DMS153 treated with DMSO at 0.1 percent for 48 hours (cell line): Measurements from ENCODE around the gene DGKD.

ENCODE experiments used
- DNase-seq: peaks from one replicate; lab custom pipeline; 2025; ENCODE audit not compliant: unreplicated experiment; lab: John Stamatoyannopoulos, UW

Gene DGKD

DNA sequence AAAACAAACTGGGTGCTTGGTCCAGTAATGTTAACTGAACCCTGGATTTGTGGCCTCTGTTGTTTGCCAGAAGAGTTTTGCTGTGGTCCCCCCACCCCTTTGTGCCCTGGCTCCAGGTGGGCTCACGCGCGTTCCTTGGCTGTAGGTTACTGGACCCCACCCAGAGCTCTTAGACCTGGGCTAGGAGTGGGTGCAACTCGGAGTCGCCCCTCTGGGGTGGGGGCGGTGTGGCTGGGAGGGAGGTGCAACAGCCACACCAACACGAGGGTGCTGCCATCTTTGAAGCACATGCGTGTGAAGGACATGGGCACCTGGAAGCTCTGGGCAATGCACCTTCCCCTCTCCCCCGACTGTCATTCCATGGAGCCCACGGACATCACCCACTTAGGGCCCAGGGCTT is 119.6 kb downstream of the DGKD start:
- no peak for DNase-seq

DNA sequence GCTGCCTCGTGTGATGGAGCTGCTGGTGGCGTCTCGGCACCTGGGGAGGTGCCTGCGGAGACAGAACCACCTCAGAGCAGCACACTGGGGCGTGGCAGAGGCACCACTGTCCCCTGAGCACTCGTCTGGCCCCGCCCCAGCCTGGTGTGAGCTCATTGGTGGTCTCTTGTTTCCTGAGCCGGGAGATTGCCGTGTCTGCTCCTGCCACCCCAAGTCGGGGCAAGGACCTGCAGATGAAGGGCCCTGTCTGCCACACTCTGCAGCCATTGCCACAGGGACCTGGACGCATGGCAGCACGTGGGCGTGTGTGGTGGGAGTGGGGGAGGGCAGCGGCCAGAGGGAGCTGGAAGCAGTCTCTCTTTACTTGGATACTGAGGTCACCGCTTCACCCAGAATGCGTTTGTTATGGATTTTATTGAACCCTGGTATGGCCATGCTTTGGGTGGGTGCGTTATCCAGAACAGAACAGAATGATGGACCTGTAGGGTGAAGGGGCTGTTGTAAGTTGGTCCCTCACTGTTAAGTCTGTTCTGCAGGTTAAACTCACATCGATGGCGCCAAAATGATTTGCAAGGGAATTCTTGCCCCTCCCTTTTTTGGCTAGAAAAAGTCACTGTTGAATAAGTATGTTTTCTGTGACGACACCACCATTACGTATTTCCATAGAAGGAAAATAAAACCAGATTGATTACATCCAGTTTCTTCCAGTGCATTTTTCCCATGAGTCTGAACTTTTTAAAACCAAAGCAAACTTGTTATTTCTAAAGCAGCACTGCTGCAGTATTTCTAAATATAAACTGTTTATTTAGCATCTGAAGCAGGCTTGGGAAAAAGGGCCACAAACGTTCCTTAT is 120.2 kb downstream of the DGKD start:
- DNase-seq = no peak

DNA sequence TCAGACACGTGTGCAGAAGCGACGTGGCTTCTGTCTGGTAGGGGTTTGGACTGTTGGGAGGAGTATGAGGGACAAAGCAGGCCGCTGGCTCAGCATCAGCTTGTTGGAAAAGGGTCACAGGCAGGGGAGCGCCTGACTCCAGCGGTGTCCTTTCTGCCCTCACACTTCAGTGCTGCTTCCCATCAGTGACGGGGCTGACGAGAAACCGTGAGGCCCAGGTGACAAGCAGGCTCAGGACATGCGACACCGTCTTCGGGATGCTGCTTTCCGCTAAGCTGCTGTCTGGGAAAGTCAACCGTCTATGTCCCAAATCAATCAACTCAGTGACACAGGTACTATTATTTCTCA is 121.7 kb downstream of the DGKD start:
- no peak for DNase-seq

DNA sequence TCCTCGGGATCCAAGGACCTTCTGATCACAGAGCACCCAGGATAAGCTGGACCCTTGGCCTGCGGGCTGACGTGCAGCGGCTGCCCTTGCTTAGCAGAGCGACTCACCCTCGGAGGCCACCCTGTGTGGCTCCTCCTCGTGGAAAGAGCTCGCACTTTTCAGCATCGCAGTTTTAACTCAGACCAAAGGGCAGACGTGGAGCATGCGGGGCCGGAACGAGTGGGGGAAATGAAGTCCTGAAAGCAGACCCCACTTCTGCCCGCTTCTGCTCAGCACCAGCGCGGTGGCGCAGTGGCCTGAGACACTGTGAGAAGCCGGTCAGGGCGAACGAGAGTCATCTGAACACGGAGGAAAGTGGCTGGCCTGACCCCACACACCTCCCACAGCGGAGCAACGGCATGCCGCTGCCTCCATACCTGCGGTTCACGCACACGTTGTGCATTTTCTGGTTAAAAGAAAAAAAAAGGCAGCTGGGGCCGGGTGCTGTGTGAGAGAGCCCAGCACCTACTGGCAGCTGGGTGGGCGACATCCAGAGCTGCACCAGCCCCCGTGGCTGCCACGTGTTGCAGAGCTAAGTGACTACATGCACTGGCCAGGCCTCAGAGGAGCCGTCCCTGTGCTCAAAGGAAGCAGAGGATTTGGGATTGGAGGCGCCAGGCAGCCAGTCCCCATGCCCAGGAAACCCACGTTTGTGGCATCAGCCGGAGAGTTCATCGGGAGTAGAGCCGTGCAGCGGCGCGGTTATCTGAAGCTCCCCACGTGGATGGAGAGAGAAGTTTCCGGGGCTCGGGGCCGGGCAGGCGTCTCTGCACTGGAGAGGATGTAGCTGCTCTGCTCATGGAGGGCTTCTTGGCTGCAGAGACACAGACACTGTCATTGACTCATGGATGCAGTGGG is 122.6 kb downstream of the DGKD start:
- DNase-seq = no peak

DNA sequence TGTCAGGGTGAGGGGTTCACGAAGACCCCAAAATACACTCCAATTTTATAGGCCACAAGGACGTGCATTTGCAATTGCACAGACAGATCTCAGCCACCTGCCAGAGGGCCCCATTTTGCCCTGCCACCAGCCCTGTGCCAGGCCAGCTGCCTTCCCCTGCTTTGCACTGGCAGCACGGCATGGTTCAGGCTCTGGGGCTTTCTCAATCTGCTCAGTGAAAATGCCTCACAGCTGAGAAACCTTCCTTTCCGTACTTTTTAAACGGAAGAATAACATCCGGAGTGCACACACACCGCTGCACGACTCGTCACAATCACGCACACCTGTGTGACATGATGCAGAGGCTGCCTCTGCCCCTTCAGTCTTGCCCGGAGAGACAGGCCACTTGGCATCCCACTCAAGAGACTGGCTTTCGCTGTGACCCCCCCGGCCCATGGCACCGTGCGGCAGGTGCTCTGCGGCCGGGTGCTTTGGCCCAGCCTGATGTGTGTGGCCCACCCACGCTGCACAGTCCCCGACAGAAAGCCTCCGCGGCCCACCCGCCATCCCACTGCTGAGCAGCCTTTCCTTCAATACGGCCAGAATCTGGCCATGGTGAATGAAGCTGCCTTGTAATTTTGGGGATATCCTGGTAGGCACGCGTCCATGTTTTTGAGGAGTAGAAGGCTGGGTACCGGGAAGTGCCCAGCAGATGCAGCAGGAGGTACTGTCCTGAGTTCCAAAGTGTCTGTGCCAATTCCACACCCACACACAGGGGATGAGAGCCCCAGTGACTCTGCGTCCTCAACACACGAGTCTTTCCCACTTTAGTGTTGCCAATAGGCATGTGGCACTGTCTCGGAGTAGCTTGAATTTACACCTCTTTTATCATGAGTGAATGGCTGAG is 123.5 kb downstream of the DGKD start:
- no peak for DNase-seq

DNA sequence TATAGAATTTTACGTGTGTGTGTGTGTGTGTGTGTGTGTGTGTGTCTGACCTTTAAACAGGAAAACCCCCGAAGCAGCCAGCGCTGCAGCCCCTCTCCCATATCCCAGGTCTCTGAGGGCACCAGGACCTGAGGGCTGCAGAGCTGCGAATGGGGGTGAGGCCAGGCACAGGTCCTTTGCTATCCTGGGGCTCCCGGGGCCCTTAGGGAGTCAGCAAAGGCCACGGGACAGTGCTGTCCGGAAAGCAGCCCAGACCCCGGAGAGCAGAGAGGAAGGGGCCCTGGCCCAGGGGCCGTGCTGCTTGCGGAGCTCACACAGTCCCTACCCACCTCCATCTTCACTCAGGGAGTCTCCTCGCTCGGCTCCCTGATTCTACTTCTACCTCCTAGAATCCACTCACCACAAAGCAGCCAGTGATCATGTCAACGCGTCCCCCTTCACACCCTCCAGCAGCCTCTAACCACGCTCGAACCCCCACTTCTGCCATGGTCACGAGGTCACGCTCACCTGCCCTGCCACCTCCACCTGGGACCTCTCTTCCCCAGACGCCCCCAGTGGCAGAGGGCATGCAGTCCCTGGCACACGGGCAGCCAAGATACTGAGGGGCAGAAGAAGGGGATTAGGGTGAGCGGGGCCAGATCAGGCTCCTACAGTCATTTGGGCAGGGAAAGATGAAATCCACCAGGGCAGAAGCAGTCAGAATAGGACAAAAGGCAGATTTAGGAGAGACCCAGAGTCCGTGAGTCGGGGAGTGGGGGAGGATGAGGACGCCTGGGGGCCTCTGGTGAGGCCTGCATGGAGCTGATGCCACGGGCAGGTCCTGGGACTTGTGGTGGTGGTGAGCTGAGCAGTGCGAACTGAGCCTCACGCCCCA is 125.6 kb downstream of the DGKD start:
- no peak for DNase-seq

DNA sequence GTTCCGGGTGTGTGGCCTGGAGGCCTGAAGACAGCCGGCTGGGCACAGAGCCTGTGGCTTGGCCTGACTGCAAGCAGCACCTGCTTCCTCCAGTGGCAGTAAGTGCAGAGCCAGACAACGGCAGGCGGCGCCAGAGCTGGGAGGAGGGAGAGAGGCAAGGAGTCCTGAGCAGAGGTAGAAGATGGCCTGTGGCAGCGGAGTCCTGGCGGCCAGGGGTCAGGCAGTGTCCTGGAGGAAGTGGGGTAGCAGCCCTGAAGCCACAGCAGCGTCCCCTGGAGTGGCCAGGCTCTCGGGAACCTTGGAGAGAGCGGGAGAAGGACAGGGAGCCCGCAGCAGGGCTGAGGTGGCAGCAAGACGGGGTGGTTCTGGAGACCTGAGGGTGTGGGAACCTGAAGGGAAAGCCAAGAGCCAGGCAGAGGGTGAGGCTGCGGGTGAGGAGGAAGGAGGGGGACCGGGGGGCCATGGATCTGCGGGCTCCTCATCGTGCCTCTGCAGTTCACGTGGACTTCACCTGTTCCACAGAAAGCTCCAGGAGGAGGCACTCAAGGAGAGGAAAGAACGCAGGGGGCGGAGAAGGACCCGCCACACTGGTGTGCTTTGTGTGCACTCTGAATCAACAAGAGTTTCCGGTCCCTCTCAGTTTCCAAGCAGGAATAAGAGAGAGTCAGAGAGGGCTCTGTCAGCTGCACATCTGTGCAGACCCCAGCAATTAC is 126.4 kb downstream of the DGKD start:
- peak; percentile 72 for DNase-seq

DNA sequence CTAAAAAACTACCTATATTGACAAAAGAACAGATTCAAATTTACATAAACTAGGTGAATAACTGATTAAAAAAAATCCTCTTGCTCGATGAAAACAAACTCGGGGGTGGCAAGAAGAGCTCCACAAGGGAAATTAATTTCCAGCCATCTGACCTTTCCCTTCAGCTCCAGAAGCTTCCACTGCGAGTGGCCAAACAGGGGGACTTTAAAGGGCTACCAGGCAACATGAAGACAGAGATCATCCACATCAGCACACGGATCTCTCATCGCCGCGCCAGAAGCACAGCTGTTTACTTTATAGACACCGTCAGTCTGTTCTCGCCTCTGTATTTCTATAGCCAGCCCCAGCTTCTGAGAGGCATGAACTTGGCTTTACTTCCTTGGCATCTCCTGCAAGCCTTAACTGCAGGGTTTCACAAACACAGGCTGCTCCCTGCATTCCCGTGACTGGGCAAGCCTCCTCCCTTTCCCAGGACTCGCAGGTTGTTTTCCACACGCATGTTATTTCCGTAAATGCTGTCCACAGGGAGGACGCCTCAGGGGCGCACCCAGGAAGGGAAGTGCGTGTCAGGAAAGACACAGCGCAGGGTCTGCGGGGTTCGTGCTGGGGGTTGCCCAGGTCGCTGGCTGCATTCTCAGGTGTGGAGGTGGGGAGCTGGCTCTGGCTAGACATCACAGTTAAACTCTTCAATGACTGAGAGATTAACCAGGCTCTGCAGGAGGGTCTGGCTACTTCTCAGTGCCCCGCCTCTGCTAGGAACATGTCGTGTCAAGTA is 127.3 kb downstream of the DGKD start:
- DNase-seq = peak; percentile 15

DNA sequence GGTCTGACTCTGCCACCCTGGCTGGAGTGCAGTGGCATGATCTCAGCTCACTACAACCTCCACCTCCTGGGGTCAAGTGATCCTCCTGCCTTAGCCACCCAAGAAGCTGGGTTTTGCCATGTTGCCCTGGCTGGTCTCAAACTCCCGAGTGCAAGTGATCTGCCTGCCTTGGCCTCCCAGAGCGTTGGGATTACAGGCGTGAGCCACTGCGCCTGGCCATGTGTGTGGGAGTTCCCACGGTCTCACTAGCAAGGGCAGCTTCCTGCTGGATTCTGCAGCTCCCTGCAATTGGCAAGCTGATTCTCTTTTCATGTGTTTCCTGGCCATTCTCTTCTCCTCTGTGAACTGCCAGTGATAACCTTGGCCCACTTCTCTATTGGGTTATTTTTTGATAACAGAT is 128.3 kb downstream of the DGKD start:
- no peak for DNase-seq

DNA sequence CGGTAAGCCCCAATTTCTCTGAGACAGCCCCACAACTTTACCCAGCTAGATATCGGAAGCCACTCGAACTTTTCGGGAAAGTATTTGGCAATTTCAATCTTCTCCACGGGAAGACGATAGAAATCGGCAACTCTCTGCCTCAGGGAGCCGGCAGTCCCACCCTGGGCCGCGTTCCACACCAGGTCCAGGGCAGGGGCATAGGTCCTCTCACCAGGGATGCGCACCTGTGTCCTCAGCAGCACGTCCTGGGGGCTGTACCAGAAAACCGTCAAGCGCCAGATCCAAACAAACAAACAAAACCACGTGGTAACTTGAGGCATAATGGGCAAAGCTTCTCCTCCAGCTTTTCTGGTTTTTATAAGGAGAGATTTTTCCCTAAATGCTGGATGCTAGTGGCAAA is 131.4 kb downstream of the DGKD start:
- DNase-seq = no peak

DNA sequence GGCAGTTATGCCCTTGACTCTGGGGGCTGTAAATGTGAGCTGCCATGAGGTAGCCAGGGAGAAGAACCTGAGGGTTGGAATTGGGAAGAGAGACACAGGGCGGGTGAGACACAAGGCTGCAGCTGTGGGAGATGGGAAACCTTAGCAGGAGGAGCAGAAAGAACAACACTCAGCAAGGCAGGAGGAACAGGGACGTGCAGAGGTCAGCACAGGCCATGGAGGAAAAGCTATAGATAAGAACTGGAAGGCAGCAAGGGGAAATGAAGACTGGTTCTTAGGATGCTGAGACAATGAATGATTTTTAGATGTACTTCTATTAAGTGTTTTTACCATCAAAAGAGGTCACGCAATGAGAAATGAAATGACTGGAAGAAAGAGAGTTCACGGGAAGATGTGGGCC is 132.1 kb downstream of the DGKD start:
- no peak for DNase-seq

DNA sequence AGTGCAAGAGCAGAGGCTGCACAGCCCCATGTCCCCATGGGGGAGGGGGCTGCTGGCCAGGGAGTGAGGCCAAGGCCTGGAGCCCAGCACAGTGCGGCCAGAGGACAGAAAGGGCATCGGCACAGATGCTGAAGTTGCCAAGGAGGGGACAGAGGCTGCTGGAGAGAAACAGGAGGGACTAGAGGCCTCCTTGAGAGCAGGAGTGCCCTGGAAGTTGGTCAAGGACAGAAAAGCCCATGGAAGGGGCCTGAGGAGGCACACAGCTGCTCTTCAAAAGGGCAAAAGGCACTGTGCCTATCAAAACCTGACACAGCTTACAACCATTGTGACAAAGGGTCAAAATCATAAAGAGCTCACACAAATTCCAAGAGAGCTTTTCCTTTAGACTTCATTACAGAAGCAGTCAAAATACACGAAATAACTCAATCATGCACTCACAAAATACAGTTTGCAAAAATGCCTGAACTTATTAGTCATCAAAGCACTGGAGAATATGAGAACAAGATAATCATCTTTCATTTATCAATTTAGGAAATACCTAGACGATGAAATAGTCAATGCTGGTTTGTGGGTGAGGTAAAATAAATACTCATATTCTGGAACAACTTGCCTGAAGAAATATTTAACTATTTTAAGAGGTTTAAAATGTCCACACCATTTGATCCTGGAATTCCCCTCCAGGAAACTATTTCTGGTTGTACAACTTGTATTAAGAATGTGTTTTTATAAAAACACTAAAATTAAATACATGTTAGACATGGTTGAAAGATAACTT is 132.7 kb downstream of the DGKD start:
- no peak for DNase-seq

DNA sequence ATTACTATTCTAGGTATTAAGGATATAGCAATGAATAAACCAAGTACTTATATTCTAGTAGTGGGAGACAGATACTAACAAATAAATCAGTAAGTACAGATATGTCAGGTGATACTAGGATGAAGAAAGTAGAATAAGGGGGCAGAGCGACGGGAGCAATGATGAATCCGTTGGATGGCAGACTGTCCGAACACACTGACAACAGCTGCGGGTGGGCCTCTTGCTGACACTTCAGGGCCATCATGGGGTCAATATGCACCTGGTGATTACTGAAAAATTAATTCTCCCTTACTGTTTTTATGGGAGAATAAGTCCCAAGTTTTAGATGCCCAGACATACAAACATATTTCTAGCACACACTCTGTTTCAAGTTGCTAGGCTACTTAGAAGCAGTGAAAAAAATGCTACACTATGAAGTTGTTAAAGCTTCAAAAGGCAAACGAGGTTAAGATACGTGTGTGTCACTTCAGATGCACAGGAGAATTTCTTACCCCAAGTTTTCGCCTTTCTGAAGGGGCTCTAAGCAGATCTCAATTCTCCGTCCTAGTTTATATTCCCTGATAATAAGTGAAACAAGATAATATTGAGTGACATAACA is 133.6 kb downstream of the DGKD start:
- no peak for DNase-seq

DNA sequence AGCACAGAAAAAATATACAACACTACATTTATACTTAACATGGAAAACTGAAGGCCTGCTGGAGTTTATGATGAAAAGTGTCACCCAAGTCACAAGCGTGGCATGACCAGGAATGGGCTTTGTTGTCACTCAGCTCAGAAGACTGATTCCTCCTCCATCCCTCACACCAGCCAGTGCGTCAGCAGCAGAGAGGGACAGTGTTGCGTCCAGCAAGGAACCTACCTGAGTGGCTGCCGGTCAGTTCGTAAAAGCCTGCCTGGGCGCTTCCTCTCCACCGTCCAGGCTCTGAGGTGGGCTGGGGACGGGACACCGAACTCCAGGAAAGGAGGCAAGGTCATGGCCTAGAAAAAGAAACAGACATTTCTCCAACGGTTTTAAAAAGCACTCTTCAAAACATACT is 134.8 kb downstream of the DGKD start:
- no peak for DNase-seq

DNA sequence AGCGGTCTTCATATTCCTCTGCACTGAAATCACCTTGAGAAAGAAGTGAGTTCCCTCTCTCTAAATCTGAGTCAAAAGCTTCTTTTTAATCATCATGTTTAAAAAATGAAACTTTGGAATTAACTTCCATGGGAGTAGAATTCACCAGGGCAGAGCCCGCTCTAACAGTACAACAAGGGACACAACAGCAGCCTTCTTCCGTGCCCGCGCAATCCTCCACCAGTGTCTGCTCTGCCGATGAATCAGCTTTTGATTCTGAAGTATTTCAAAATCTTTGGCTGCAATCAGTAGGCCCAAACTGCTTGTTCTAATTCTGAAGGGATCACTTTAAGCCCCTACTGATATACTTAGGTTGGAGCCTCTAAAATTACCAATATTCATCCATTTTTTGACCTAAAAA is 135.4 kb downstream of the DGKD start:
- no peak for DNase-seq

DNA sequence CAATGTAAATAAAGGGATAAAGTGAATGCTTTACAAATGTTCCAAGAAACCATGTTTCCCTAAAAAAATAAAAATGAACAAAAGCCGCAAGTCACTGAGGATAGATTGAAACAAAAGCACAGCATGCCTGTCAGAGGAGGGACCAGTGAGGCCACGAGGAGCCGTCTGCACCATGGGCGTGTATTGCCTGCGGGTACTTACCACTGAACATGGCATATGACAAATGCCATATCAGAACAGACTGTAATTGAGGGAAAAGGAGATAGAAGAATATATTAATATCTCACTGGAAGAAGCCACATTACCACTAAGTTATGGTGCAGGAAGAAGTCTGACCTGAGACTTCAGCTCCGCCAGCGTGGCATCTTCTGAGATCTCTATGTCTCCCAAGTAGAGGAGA is 136.5 kb downstream of the DGKD start:
- DNase-seq = no peak

DNA sequence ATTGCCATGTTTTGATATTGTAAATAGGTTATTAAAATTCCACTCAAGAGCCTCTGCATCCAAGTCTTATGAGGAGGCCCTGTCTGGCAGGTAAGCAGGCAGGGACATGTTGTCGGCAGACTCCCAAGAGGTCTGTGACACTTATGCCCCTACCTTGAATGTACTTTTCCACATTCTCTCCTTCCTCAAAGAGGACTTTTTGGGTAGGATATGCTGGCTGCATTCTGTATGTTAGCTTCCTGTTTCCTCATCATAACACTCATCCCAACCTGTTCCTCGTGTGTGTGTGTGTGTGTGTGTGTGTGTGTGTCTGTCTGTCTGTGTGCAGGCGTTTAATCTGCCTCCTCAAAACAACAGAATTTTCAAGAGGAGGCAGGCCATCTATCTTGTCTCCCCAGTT is 137.0 kb downstream of the DGKD start:
- DNase-seq = no peak

DNA sequence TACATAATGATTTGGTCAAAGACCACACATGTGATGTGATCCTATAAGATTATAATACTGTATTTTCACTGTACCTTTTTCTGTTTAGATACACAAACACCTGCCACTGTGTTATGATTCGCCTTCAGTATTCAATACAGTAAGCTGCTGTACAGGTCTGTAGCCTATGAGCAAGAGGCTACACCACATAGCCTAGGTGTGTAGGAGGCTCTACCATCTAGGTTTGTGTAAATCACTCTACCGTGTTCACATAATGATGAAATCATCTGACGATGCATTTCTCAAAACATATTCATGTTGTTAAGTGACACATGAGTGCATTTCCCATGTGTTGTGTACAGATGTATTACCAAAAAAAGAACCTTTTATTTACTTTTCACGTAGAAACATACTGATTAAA is 137.8 kb downstream of the DGKD start:
- DNase-seq = no peak
